Putamen (tissue), 1 donor: ENCODE measurements around the gene CCDC77.

Experiments used
- DNase-seq: peaks from one replicate; pipeline ENCODE4 v3.0.0-alpha.2; 2016; ENCODE audit warnings: low spot score

CCDC77 gene

DNA sequence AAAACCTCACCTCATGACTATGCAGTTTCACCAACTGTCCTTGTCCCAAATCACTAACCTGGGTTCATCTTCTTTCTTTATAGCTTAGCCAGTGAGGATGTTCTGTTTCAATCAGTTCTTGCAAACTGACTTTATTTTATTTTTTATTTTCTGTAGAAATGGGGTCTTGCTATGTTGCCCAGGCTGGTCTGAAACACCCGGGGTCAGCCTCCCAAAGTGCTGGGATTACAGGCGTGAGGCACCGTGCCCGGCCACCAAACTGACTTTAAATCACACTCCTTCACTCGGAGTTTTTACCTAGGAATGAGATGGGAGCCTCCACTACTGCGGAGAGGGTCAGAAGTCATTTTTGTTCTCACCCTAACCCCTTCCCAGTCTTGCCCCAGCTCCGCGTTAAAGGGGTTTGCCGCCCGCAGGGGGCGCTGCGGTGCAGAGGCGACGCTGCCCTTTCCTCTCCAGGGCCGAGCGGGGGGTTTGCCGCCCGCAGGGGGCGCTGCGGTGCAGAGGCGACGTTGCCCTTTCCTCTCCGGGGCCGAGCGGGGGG, 51.3 kb downstream of the CCDC77 start:
- DNase-seq, result no peak

DNA sequence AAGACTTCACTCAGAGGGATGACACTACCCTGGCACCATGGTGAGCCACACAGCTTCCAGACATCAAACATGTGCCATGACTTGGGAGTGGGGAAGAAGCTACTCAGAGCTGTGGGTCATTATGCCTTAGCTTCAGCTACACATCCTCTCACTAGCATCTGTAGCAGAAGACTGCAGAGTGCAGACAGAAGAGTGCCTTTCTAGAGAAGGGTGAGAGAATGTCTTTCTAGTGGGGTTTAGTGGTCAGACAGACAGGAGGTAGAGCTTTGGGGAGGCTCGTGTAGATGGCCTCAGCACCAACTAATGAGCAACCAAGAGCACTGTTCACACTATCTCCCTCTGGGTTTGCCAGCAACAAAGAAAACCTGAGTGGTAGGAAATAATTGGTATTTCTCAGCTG, 53.4 kb downstream of the CCDC77 start:
- DNase-seq, result no peak

DNA sequence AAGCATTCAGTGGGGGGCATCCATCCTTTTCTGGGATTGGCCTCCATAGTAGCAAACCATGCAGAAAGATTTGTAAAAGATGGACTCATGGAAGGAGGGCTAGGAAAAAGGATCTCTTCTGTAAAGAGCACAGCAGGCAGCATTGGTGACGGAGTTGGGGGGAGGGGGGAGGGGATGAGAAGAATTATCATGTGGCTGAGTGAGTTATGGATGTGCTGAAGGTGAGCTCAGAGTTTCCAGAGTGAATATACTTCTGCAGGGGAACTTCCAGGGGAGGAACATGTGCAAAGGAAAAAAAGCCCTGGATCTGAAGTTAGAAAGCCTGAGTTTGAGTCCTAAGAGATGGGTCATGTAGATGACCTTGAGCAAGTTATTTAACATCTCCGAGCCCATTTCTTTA, 54.4 kb downstream of the CCDC77 start:
- DNase-seq, result no peak

DNA sequence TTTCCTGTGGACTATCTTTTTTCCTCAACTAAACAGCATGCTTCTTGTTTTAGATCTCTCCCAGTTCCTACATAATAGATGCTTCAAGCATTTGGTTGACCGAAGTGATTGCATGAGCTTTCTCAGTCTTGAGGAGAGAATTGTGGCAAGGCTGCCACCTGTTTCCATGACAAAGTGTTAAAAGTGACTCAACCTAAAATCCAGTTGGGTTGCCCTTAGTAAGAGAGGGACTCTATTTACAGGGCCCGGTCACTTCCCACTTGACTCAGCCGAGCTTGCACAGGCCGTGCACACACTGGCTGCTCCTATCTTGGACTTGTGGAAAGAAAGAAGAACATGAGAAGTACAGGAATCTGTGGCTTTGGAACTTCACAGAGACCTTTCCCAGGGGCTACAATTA, 56.2 kb downstream of the CCDC77 start:
- DNase-seq, result no peak

DNA sequence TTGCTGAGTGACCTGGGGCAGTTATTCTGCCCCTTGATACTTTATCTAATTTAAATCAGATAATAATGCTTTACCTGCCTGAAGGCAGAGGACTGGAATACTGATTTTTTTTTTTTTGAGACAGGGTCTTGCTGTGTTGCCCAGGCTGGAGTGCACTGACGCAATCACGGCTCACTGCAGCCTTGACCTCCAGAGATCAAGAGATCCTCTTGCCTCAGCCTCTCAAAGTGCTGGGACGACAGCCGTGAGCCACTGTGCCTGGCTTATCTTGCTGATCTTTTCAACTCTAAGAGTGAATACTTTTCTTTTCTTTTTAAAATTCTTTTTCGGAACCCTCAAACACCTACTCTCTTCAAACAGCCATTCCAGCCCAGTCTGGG, 57.6 kb downstream of the CCDC77 start:
- no peak for DNase-seq

DNA sequence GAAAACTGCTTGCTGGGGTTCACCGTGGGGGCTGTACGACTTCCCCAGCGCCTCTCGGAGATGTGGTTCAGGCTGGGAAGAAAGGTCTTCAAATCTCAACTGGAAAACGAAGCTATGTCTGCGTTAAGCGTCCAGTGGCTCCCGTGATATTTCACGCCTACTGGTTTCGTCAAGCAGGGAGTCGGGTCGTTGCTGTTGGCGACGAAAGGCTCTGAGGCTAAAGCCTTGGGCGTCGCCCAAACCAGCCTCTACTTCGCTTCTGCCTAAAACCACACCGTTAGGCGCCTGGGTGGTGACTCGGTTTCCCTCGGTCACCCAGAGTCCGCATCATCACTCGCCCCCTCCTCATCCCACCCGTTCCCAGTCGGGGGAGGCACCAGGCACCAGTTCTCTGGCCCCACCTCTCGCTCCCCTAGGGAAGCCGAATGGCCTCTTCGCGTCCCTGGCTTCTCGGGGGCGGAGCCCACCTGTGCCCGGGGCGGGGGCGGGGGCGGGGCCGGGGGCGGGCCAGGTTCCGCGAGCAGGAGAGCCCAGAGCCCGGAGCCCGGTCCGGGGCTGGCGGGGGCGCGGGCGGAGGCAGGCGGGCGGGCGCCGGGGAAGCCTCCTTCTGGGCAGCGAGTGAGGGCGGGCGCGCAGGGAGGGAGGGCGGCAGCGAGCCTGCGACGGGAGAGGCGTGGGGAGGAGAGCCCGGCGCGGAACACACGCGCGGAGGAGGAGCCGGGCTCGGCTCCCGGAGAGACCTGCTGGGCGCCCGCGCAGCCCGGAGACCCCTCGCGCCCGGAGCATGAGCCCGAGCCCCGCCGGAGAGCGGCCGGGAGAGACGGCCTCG, 58.2 kb downstream of the CCDC77 start, which contains the start of gene B4GALNT3:
B4GALNT3 (plus strand) TSS at position 510 of the 829 bp plus-strand sequence. CDS start 438 bp downstream, outside the sequence.
- no peak for DNase-seq

DNA sequence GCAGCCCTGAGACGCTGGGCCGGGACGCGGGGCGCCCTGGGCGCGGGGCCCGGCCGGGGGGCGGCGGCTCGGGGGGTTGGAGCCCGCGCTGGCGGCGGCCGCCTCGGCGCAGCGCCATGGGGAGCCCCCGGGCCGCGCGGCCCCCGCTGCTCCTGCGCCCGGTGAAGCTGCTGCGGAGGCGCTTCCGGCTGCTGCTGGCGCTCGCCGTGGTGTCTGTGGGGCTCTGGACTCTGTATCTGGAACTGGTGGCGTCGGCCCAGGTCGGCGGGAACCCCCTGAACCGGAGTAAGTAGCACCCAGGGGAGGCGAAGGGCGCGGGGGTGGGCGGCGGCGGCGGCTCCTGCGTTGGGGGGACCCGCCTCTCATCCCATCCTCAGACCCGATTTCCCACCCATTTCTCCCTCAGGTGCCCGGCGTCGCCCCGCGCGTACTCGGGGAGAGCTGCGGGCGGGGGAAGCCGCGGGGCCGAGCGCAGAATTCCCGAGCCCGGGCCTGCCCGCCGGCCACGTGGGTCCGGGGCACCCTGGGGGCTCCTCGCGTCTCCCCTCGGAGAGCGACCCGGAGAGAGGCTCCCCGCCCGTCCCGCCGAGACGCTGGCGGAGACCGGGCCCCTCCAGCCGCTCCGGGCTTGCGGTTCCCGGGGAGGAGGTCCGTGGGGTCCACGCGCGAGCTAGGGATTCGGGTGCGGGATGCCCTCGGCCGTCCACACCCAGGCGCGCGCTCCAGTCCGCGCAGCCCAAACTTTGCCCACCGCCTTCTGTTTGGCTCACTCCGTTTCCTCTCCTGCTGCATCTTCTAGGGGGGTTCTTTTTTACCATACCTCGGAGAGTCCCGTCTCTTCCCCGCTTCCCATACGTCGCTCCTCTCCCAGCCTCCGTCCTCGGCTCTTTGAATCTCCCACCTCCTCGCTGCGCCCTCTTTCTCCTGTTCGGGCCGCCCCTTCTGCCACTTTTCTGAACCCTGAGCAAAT, 59.1 kb downstream of the CCDC77 start:
- no peak for DNase-seq

DNA sequence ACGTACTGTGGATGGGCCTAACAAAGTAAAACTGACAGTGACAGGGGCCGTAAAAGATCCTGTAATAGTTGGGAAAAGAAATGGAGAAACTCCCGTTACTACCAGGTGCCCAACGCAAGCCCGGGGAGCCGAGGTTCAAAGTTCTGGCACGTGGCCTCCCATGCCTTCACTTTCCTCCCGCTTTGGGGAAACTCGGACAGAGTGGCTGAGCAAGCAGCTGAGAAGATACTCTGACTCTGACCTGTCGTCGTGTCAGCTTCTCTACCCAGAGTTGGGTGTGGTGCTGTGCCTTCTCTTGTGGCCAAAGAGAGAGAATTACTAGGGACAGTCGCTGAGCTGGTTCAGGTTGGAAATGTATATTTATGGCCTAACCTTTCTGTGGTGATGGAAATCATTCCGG, 60.0 kb downstream of the CCDC77 start:
- no peak for DNase-seq

DNA sequence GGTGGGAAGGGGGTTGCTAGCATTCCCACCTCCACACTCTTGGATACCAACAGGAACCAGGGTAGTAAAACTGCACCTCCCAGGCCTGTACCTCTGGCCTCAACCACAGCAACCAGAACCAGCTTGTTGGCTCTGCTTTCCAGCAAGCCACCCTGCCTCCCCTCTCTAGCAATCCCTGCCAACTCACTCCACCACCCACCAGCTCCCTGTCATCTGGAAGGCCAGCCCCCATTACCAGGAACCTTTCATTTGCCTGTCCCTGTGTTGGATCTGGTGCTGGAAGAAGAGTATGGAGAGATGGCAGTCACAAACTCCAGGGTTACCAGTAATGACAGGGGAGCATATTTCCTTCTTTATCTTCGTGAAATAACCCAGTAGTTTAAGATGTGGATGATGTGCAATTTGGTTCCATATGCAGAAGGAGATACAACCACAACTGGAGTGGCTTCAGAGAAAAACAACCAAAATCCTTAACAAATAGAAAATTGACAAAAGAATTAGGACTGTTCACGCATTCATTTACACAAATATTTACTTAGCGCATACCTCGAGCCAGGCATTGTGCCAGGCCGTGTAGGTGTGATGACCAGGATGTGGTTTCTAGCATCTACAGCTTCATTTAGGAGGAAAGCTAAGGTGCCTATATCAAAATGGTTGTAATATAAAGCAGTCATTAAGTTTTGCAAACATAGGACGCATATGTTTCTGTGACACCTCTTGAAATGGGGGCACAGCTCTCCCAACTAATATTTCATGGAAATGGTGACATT, 61.7 kb downstream of the CCDC77 start:
- DNase-seq, result no peak

DNA sequence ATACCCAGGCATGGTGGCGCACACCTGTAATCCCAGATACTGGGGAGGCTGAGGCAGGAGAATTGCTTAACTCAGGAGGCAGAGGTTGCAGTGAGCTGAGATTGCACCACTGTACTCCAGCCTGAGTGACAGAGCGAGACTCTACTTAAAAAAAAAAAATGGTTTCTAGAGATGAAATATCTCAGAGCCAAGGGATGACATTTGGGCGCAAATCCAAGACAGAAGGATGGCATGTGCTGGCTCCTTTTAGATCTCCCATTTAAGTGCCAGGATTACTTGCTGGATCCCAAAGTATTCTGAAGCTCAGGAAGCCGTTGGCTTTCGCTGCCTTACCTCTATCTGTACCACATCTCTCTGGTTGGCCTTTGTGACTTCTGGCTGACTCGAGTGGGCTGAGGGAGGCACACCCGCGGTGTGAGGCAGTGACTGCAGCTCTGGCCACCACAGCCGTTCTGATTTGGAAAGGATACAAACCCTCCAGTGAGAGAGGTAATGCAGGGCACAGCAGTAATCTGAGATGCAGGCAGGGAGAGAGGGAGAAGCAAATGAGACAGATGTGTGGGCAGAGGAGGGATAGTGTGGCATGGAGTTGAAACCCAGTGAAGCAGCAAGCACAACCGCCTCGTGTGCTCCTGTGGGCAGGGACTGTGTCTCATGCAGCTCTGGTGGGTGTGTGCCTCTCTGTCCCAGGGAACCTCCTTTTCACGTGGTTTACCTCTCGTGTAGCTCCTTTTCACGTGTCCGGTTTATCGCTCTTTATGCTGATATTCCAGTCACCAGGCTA, 63.2 kb downstream of the CCDC77 start:
- no peak for DNase-seq

DNA sequence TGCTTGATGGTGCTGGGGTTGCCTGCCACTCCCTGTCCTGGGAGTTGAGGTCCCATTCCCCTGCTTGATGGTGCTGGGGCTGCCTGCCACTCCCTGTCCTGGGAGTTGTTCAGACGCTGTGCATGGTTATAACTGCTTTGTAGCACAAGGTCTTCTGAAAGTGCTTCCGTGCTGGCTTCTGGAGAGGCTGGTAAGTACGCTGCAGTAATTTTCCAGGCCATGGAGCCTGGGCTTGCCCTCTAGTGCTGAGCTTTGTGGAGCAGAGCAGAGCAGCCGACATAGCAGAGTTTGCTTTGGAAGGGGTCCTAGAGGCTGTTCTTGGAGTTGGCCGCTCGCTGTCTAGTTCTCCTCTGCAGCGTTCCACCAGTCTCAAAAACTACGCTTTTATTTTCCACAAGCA, 64.6 kb downstream of the CCDC77 start:
- no peak for DNase-seq

DNA sequence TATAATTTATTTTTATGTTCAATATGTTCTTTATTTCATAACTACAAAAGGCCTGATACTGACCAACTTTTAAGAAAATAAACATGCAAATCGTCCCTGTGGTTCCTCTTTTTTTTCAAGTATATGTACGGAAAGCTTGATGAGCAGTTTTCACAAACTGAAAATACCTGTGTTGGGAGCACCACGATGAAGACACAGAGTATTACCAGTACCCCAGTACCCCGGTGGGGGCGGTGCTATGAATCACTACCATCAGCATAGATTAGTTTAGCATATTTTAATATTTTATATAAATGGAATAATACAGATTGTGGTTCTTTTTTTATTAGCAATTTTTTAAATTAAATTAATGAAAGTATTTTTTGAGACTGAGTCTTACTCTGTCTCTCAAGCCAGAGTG, 65.3 kb downstream of the CCDC77 start:
- DNase-seq, result no peak

DNA sequence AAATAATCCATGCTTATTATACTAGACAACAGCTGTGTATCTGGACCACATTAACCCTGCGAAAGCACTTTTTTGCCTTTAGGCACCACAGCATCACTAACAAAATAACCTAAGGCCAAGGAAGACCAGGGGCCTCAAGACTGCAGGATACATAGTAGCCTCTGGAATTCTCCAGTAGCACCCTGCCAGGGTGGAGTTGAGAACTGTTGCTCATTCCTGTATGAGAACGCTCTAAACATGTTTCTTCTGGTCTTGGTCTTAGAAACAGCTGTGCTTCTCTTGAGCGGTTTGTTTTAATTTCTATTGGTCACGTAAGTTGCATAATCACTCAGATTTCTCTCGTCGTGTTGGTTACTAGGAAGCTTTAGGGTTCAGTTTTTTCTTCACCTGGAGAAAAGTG, 66.1 kb downstream of the CCDC77 start:
- DNase-seq, result no peak

DNA sequence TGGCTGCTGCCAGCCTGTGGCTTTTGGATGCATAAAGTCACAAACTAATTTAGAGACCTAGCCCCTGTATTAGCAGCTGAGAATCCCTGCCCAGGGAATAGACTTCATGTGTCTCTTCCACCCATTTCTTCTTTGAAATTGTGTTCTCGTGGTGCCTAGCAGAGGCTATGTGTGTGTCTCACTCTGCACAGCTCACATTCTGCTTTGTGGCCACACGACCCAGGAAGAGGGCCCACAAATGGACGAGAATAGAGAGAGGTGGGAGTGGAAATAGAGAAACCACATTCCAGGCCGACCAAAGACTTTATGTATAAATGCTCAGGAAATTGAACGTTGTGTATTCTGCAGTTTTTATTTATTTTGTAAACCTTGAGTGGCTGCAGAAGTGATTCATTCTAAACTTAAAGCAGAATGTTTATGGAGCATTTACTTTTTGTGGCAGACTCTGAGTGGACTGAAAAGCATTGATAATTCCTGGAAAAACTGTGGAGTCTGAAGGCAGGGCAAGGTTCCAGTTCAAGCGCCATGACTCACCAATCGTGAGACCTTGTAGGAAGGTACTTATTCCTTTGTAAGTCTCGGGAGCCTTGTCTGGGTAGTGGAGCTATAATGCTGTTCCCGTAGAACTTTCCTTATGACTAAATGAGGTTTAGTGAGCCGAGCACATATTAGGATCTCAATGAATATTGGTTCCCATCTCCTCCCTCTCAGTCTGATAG, 67.4 kb downstream of the CCDC77 start:
- DNase-seq, result no peak

DNA sequence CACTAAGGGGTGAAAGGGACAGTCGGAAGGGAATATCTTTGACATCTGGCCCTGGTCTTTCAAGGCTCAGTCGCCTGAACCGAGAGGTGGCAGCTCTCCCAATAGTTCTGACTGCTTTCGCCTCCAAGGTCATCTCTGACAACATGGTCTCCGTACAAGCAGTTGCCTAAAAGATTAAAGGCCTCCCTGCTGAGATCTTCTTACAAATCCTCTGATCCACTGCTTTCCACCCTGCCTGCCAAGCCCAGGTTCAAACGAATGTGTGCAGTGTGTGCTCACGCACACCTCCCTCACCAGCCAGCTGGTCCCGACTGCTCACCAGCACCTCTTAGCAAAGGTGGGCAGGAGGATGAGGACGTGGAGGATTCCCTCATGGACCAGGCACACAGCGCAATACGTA, 68.7 kb downstream of the CCDC77 start:
- DNase-seq, result no peak

DNA sequence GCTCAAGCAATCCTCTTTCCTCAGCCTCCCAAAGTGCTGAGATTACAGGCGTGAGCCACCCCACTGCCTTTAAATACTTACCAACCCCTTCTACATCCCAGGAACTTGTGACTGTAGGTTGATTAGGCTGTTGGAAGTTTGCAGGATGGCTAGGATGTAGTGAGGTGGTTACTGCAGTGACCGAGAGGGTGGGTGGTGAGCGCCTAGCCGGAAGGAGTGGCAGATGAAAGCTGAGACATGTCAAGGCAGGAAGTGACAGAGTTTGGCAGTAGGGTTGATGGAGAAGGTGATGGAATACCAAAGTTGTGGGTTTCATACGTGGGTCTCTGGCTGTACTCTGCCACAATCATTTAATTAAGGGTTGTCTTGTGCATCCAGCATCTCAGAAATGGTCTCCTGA, 71.8 kb downstream of the CCDC77 start:
- no peak for DNase-seq

DNA sequence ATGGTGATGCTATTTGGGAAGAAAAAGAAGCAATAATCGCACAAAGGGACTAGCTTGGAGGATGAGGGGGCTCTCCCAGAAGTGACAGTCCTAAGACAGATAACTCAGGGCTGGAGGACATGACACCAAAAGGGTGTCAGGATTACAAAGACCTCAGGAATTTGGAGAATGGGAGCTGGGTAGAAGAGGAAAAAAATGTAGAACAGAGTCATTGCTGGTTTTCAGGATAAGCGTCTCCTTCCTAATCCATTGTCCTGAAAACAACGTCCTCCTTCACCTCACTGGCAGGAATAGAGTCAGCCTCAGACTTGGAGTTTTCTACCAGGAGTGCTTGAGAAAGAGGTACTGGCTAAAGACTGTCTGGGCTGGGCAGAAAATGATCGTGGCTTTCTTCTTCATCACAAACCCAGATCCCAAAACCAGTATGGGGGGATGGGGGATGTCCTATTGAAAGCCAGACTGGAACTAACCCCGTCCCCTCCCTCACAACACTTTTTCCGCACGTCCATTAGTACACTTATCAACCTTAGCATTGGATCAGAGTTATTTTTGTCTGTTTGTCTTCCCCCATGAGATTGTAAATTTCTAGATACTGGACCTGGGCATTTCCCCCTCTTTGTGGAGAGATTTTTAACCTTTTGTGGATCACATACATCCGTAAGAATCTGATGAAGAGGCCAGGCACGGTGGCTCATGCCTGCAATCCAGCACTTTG, 72.6 kb downstream of the CCDC77 start:
- no peak for DNase-seq

DNA sequence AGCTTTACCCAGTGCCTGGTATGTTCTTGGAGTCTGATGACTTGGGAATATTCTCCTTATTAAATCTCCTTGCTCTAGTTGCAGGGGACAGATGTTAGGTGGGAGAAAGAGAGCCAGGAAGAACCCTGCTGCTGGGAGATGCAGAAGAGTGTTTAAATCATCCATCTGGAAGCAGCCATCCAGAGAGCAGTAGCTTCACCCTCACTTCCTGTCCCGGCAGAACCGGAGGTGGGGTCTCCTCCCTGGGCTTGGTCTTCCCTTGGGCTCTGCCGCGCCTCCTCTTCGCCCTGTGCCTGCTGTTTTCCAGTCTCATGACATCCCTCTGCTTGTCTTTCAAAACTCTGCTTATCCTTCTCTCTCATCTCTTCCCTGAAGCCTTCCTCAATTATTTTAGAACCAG, 73.8 kb downstream of the CCDC77 start:
- DNase-seq, result no peak

DNA sequence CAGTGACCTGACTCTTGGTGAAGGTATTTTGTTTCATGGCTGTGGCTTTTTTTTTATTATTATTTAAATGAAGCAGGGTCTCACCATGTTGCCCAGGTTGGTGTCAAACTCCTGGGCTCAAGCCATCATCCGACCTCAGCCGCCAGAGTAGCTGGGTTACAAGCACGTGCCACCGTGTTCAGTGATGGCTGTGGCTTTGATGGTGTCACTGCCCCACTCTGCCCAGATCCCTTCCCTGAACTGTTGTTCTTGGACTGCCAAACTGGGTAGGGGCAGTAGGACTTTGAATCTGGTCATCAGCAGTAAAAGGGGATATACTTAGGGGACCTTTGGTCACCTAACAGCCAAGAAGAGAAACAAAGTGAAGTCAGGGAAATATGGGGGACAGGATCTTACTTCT, 77.7 kb downstream of the CCDC77 start:
- DNase-seq, result no peak
